WTC11 (cell line): ENCODE results near the gene MEP1A. TPM values are rescaled to one million over a fixed set of nuclear protein-coding genes. Genes with fewer than 3 reads are reported as not detected.

Experiments used
- ATAC-seq: fragments of 200-7000 bp; cut with Tn5 transposase; 2 replicates; pipeline ENCODE4 v1.10.0; 2021; ENCODE audit warnings: mild to moderate bottlenecking, moderate library complexity
- CTCF ChIA-PET: fragments of 300-600 bp; sonication (Branson Sonifier 250); formaldehyde crosslinking; loops from one replicate; lab custom pipeline; 2021; ENCODE audit warnings: antibody characterized with exemption; lab: Charles Lee
- POLR2A ChIA-PET: fragments of 350-600 bp; sonication (Branson Sonifier 250); formaldehyde crosslinking; loops from one replicate; lab custom pipeline; 2021; ENCODE audit warnings: antibody characterized with exemption; lab: Charles Lee
- DNase-seq: peaks from one replicate; pipeline ENCODE4 v3.0.0; 2021; ENCODE audit warnings: low spot score
- H3K27ac Mint-ChIP-seq: 2 replicates; pipeline ENCODE4 v1.8.0; 2021; ENCODE audit warnings: mixed read lengths
- H3K27me3 Mint-ChIP-seq: 2 replicates; pipeline ENCODE4 v1.8.0; 2021; ENCODE audit warnings: low read depth, mild to moderate bottlenecking, moderate library complexity, mixed read lengths
- H3K36me3 Mint-ChIP-seq: 2 replicates; pipeline ENCODE4 v1.8.0; 2021; ENCODE audit warnings: mixed read lengths
- H3K4me1 Mint-ChIP-seq: 2 replicates; pipeline ENCODE4 v1.8.0; 2022; ENCODE audit warnings: mixed read lengths
- H3K4me3 Mint-ChIP-seq: 2 replicates; pipeline ENCODE4 v1.8.0; 2021; ENCODE audit warnings: mild to moderate bottlenecking, moderate library complexity, mixed read lengths
- H3K9me3 Mint-ChIP-seq: 2 replicates; pipeline ENCODE4 v1.8.0; 2021; ENCODE audit warnings: mixed read lengths
- ATF3 ChIP-seq: sonication (generic); formaldehyde crosslinking; conservative IDR thresholded peaks from 2 replicates; pipeline ENCODE4 v1.8.1; 2022; ENCODE audit warnings: mild to moderate bottlenecking, missing genetic modification reagents
- CREM ChIP-seq: sonication (generic); formaldehyde crosslinking; IDR thresholded peaks from 2 replicates; pipeline ENCODE4 v1.8.1; 2022; ENCODE audit warnings: mild to moderate bottlenecking, missing genetic modification reagents, moderate library complexity
- E2F5 ChIP-seq: sonication (generic); formaldehyde crosslinking; IDR thresholded peaks from 2 replicates; pipeline ENCODE4 v1.8.1; 2022; ENCODE audit warnings: mild to moderate bottlenecking, moderate library complexity, missing genetic modification reagents
- ESRRA ChIP-seq: sonication (generic); formaldehyde crosslinking; IDR thresholded peaks from 2 replicates; pipeline ENCODE4 v1.8.1; 2022; ENCODE audit warnings: mild to moderate bottlenecking, missing genetic modification reagents, borderline replicate concordance
- FOXP1 ChIP-seq: sonication (generic); formaldehyde crosslinking; IDR thresholded peaks from 2 replicates; pipeline ENCODE4 v1.8.0; 2022; ENCODE audit warnings: missing genetic modification reagents, mild to moderate bottlenecking, moderate library complexity, borderline replicate concordance
- GABPB1 ChIP-seq: sonication (generic); formaldehyde crosslinking; IDR thresholded peaks from 2 replicates; pipeline ENCODE4 v1.8.1; 2023; ENCODE audit warnings: mild to moderate bottlenecking, missing genetic modification reagents
- GTF2I ChIP-seq: fragments of 250-450 bp; sonication (Bioruptor Pico); conservative IDR thresholded peaks from 2 replicates; pipeline ENCODE4 v1.4.0; 2021; ENCODE audit warnings: mild to moderate bottlenecking
- HMGA2 ChIP-seq: fragments of 250-450 bp; sonication (Bioruptor Pico); IDR thresholded peaks from 2 replicates; pipeline ENCODE4 v1.4.0; 2021; ENCODE audit warnings: mild to moderate bottlenecking, moderate library complexity
- KAT7 ChIP-seq: sonication (generic); formaldehyde crosslinking; IDR thresholded peaks from 2 replicates; pipeline ENCODE4 v1.8.1; 2023; ENCODE audit warnings: missing genetic modification reagents, mild to moderate bottlenecking, borderline replicate concordance
- MYBL2 ChIP-seq: sonication (generic); formaldehyde crosslinking; IDR thresholded peaks from 2 replicates; pipeline ENCODE4 v1.8.1; 2023; ENCODE audit warnings: mild to moderate bottlenecking, moderate library complexity, missing genetic modification reagents
- NFATC4 ChIP-seq: fragments of 250-450 bp; sonication (Bioruptor Pico); IDR thresholded peaks from 2 replicates; pipeline ENCODE4 v1.9.0; 2021; ENCODE audit warnings: mild to moderate bottlenecking
- SP1 ChIP-seq: sonication (generic); formaldehyde crosslinking; conservative IDR thresholded peaks from 2 replicates; pipeline ENCODE4 v1.8.1; 2022; ENCODE audit warnings: missing genetic modification reagents
- ZNF121 ChIP-seq: sonication (generic); formaldehyde crosslinking; IDR thresholded peaks from 2 replicates; pipeline ENCODE4 v1.8.0; 2023; ENCODE audit warnings: missing genetic modification reagents
- ZNF138 ChIP-seq: sonication (generic); formaldehyde crosslinking; conservative IDR thresholded peaks from 2 replicates; pipeline ENCODE4 v1.8.1; 2022; ENCODE audit warnings: mild to moderate bottlenecking, moderate library complexity, missing genetic modification reagents
- ZNF219 ChIP-seq: sonication (generic); formaldehyde crosslinking; IDR thresholded peaks from 2 replicates; pipeline ENCODE4 v1.8.0; 2023; ENCODE audit warnings: missing genetic modification reagents, mild to moderate bottlenecking, borderline replicate concordance
- ZNF317 ChIP-seq: sonication (generic); formaldehyde crosslinking; IDR thresholded peaks from 2 replicates; pipeline ENCODE4 v1.8.1; 2023; ENCODE audit warnings: low read depth, mild to moderate bottlenecking, moderate library complexity, missing genetic modification reagents, borderline replicate concordance
- ZNF396 ChIP-seq: fragments of 250-450 bp; sonication (Bioruptor Pico); IDR thresholded peaks from 2 replicates; pipeline ENCODE4 v1.8.0; 2021; ENCODE audit warnings: mild to moderate bottlenecking, moderate library complexity, borderline replicate concordance
- ZNF425 ChIP-seq: fragments of 250-450 bp; sonication (Bioruptor Pico); conservative IDR thresholded peaks from 2 replicates; pipeline ENCODE4 v1.9.0; 2021; ENCODE audit warnings: mild to moderate bottlenecking
- ZNF512 ChIP-seq: sonication (generic); formaldehyde crosslinking; IDR thresholded peaks from 2 replicates; pipeline ENCODE4 v1.8.1; 2022; ENCODE audit warnings: missing genetic modification reagents, borderline replicate concordance
- ZSCAN18 ChIP-seq: fragments of 250-450 bp; sonication (Bioruptor Pico); IDR thresholded peaks from 2 replicates; pipeline ENCODE4 v2.1.2; 2022; ENCODE audit warnings: mild to moderate bottlenecking, moderate library complexity
- total RNA-seq: library from RNA; stranded (reverse); gene quantifications from 3 replicates; pipeline ENCODE4 v1.2.3, GENCODE V29; 2021
- TF ChIP-seq, protein P1 (sequence below): sonication (generic); formaldehyde crosslinking; IDR thresholded peaks from 2 replicates; pipeline ENCODE4 v1.8.0; 2023; ENCODE audit warnings: mild to moderate bottlenecking, missing genetic modification reagents

The MEP1A gene
- total RNA-seq, 1 experiment from 2014 or later: 0.09 TPM

DNA sequence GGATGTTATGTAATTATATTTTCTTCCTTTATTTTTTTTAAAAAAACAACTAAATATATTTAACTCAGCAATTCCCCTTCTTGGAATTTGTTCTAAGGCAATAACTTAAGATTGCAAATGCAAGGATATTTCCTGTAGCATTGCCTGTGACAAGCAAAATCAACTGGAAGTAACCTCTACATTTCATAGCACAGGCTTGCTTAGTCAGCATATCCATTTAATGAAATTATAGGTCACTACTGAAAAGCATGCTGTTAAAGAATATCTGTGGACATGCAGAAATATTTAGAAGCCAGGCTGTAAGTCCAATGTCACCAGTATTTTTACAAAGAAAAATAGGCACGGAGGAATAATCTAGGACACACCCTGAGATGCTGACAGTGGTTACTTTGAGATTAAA lies 8.7 kb upstream of the MEP1A start:
- no peak for TF ChIP-seq GABPB1 (CRISPR knock-in tag)
- no peak for TF ChIP-seq HMGA2
- TF ChIP-seq E2F5 (CRISPR knock-in tag): no peak
- TF ChIP-seq FOXP1 (CRISPR knock-in tag): no peak
- no peak for TF ChIP-seq KAT7
- TF ChIP-seq ZNF121: no peak
- no peak for TF ChIP-seq NFATC4
- no peak for TF ChIP-seq MYBL2 (CRISPR knock-in tag)
- TF ChIP-seq ZNF425: no peak
- Mint-ChIP-seq H3K4me1 (no peaks in the 10 kb centered on the region), H3K27me3 (no peaks in the 10 kb centered on the region), H3K9me3 (no peaks in the 10 kb centered on the region), H3K4me3 (no peak overlapping the region), H3K27ac (no peak overlapping the region), H3K36me3 (no peaks in the 10 kb centered on the region)
- DNase-seq (no peak), ATAC-seq (no peak)
- CTCF ChIA-PET: no interaction called here
- POLR2A ChIA-PET: no interaction called here

GRCh38 chr6:46787871-46788540 lies 5.2 kb upstream of the MEP1A start:
- H3K4me1 Mint-ChIP-seq: no peaks in the 10 kb centered on the region
- TF ChIP-seq ZNF317 (CRISPR knock-in tag): no peak
- TF ChIP-seq ZNF512 (CRISPR knock-in tag): no peak
- no peak for TF ChIP-seq CREM (CRISPR knock-in tag)
- TF ChIP-seq ESRRA (CRISPR knock-in tag): no peak
- TF ChIP-seq, all 79 proteins: peak for 0
- CTCF ChIA-PET: no interaction called here

GRCh38 chr6:46788791-46789190 lies 4.4 kb upstream of the MEP1A start:
- Mint-ChIP-seq H3K27ac (no peak overlapping the region), H3K27me3 (no peaks in the 10 kb centered on the region), H3K4me3 (no peak overlapping the region), H3K36me3 (no peaks in the 10 kb centered on the region), H3K4me1 (no peaks in the 10 kb centered on the region), H3K9me3 (no peaks in the 10 kb centered on the region)
- CTCF ChIA-PET: no interaction called here
- POLR2A ChIA-PET: no interaction called here
- DNase-seq (no peak), ATAC-seq (no peak)
- no peak for TF ChIP-seq ZSCAN18
- TF ChIP-seq ZNF219 (CRISPR knock-in tag): no peak
- TF ChIP-seq SP1 (CRISPR knock-in tag): no peak
- TF ChIP-seq, protein P1, sequence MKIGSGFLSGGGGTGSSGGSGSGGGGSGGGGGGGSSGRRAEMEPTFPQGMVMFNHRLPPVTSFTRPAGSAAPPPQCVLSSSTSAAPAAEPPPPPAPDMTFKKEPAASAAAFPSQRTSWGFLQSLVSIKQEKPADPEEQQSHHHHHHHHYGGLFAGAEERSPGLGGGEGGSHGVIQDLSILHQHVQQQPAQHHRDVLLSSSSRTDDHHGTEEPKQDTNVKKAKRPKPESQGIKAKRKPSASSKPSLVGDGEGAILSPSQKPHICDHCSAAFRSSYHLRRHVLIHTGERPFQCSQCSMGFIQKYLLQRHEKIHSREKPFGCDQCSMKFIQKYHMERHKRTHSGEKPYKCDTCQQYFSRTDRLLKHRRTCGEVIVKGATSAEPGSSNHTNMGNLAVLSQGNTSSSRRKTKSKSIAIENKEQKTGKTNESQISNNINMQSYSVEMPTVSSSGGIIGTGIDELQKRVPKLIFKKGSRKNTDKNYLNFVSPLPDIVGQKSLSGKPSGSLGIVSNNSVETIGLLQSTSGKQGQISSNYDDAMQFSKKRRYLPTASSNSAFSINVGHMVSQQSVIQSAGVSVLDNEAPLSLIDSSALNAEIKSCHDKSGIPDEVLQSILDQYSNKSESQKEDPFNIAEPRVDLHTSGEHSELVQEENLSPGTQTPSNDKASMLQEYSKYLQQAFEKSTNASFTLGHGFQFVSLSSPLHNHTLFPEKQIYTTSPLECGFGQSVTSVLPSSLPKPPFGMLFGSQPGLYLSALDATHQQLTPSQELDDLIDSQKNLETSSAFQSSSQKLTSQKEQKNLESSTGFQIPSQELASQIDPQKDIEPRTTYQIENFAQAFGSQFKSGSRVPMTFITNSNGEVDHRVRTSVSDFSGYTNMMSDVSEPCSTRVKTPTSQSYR (CRISPR knock-in tag): no peak
- TF ChIP-seq ATF3 (CRISPR knock-in tag): no peak
- no peak for TF ChIP-seq ZNF317 (CRISPR knock-in tag)
- no peak for TF ChIP-seq ZNF396 (CRISPR knock-in tag)
- TF ChIP-seq GTF2I (CRISPR knock-in tag): no peak
- TF ChIP-seq ZNF138 (CRISPR knock-in tag): no peak

More at GRCh38 chr6:46787871-46788540, 5.2 kb upstream of the MEP1A start:
- POLR2A ChIA-PET: no interaction called here
- no peaks in the 10 kb centered on the region for H3K9me3 Mint-ChIP-seq
- H3K36me3 Mint-ChIP-seq: no peaks in the 10 kb centered on the region
- no peaks in the 10 kb centered on the region for H3K27me3 Mint-ChIP-seq
- ATAC-seq (no peak), DNase-seq (no peak)
- H3K27ac Mint-ChIP-seq: no peak overlapping the region
- no peak overlapping the region for H3K4me3 Mint-ChIP-seq
